Measurements from ENCODE around the gene IL6ST. TPM values are rescaled to one million over a fixed set of nuclear protein-coding genes. Genes with fewer than 3 reads are reported as not detected.

The IL6ST gene
- total RNA-seq, 4 donors from 2014 or later, result 384 to 561 (median 517) TPM

DNA sequence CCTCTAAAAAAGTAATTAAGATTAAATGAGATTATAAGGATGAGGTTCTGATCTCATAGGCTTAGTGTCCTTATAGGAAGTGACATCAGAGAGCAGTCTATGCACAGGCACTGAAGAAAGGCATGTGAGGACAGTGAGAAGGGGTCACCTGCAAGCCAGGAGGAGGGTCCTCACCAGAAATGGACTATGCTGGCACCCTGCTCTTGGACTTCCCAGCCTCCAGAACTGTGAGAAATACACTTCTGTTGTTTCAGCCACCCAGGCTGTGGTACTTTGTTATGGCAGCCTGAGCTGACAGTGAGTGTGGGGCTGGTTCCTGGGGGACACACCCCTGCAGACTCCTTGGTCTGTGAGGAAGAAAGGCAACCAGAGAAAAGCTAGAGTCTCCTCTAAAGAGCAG lies 34.7 kb upstream of the IL6ST start:
- no peaks in the 10 kb centered on the region for H3K4me1 ChIP-seq
- TF ChIP-seq POLR2AphosphoS5 (IDR thresholded peaks at IDR 0.05), result no peak
- H3K27me3 ChIP-seq, result no peaks in the 10 kb centered on the region
- DNase-seq (ENCODE audit: extremely low spot score), result no peak
- H3K36me3 ChIP-seq, result no peaks in the 10 kb centered on the region
- intact Hi-C loops (cut with DNase I), result no loop called here
- H3K9me3 ChIP-seq, result no peaks in the 10 kb centered on the region
- H3K4me3 ChIP-seq, result no peak overlapping the region
- no peak overlapping the region for H3K27ac ChIP-seq (replicated peaks in 1 of 4)

DNA sequence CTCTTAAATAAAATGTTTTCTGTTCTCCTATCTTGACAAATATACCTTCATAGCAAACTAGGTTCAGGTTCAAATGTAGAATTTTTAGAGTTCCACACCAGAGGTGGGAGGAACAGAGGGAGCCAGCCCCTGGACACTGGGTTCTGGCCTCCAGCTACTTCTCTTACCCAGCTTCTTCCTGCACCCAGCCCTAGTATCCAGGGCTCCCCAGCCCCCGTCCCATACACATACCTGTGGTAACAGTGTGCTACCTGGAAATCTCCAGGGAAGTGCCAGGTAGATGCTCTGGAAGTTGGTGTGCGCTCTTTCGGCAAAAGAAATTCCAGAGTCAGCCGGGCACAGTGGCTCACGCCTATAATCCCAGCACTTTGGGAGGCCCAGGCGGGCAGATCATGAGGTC lies 33.9 kb upstream of the IL6ST start:
- Histone ChIP-seq H3K36me3 (no peaks in the 10 kb centered on the region), H3K27me3 (no peaks in the 10 kb centered on the region), H3K27ac (replicated peaks in 1 of 4) (no peak overlapping the region), H3K4me1 (no peaks in the 10 kb centered on the region), H3K9me3 (no peaks in the 10 kb centered on the region), H3K4me3 (no peak overlapping the region)
- intact Hi-C loops (cut with DNase I), result no loop called here
- no peak for TF ChIP-seq EP300 (IDR thresholded peaks at IDR 0.05)
- TF ChIP-seq POLR2AphosphoS5 (IDR thresholded peaks at IDR 0.05), result no peak
- no peak for TF ChIP-seq POLR2A (IDR thresholded peaks at IDR 0.05; ENCODE audit: low read depth)
- TF ChIP-seq, protein P1, sequence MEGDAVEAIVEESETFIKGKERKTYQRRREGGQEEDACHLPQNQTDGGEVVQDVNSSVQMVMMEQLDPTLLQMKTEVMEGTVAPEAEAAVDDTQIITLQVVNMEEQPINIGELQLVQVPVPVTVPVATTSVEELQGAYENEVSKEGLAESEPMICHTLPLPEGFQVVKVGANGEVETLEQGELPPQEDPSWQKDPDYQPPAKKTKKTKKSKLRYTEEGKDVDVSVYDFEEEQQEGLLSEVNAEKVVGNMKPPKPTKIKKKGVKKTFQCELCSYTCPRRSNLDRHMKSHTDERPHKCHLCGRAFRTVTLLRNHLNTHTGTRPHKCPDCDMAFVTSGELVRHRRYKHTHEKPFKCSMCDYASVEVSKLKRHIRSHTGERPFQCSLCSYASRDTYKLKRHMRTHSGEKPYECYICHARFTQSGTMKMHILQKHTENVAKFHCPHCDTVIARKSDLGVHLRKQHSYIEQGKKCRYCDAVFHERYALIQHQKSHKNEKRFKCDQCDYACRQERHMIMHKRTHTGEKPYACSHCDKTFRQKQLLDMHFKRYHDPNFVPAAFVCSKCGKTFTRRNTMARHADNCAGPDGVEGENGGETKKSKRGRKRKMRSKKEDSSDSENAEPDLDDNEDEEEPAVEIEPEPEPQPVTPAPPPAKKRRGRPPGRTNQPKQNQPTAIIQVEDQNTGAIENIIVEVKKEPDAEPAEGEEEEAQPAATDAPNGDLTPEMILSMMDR (IDR thresholded peaks at IDR 0.05), result no peak
- 95% methylated on average over 6 of the region's 6 CpGs for WGBS
- DNase-seq (ENCODE audit: extremely low spot score), result peak; percentile 10

DNA sequence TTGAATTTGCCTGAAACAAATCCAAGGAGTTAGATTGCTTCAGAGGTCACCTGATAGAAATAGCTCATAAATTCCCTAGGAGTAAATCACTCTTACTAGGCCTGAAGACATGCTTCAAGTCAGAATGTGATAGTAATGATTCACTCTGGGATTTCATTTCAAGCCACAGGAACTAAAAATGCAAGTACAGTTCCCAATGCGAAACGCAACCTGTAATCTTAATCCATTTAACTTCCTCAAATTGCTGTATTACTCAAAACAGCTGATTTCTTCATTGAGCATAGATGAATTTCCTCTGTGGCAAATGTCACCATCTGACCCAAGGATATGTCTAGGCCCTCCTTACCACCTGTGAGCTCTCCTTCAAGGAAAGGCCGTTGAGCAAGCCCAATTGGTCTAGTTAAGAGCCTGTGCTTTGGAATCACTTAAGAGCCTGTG lies 32.1 kb upstream of the IL6ST start:
- TF ChIP-seq, protein P1 (IDR thresholded peaks at IDR 0.05), result no peak
- no peak for TF ChIP-seq EP300 (IDR thresholded peaks at IDR 0.05)
- no peak for TF ChIP-seq POLR2A (IDR thresholded peaks at IDR 0.05; ENCODE audit: low read depth)
- no peak for TF ChIP-seq POLR2AphosphoS5 (IDR thresholded peaks at IDR 0.05)
- Histone ChIP-seq H3K4me3 (no peak overlapping the region), H3K36me3 (no peaks in the 10 kb centered on the region), H3K4me1 (no peaks in the 10 kb centered on the region), H3K27ac (replicated peaks in 1 of 4) (no peak overlapping the region), H3K27me3 (no peaks in the 10 kb centered on the region), H3K9me3 (no peaks in the 10 kb centered on the region)
- intact Hi-C loops (cut with DNase I), result no loop called here
- WGBS, result 76% methylated on average over 3 of the region's 3 CpGs
- no peak for DNase-seq (ENCODE audit: extremely low spot score)

DNA sequence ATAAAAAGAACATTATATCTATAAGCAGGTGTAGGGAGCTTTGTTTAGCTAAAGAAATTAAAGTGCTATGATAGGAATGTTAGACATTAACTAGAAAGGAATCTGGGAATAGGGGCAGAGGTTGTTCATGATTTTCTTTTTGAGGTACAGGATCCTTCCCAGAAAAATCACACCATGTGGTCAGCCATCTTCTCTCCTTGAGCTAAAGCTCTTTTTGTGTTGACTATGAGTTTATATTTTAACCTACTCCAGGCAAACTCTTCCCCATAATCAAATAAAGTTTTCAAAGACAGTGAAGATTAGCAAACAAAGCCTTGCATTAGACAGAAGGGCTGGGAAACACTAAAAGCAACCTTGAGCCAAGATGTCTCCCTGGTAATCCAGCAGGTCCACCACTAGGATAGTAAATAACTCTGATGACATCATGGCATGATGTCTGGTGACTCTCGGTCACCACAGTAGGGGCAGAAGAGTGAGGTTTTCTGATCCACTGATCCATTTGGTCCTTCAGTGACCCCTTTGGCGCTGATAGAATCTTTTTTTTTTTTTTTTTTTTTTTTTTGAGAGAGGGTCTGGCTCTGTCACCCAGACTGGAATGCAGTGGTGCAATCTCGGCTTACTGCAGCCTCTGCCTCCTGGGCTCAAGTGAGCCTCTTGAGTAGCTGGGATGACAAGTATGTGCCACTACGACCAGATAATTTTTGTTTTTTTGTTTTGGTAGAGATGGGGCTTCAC lies 30.6 kb upstream of the IL6ST start:
- H3K9me3 ChIP-seq, result no peaks in the 10 kb centered on the region
- intact Hi-C loops (cut with DNase I), result no loop called here
- H3K4me1 ChIP-seq, result no peaks in the 10 kb centered on the region
- no peak for DNase-seq (ENCODE audit: extremely low spot score)
- 84% methylated on average over 4 of the region's 4 CpGs for WGBS
- no peaks in the 10 kb centered on the region for H3K27me3 ChIP-seq
- no peak overlapping the region for H3K4me3 ChIP-seq
- H3K36me3 ChIP-seq, result no peaks in the 10 kb centered on the region
- no peak overlapping the region for H3K27ac ChIP-seq (replicated peaks in 1 of 4)
- TF ChIP-seq POLR2AphosphoS5 (IDR thresholded peaks at IDR 0.05), result no peak
- no peak for TF ChIP-seq EP300 (IDR thresholded peaks at IDR 0.05)
- TF ChIP-seq, protein P1 (IDR thresholded peaks at IDR 0.05), result no peak
- no peak for TF ChIP-seq POLR2A (IDR thresholded peaks at IDR 0.05; ENCODE audit: low read depth)

DNA sequence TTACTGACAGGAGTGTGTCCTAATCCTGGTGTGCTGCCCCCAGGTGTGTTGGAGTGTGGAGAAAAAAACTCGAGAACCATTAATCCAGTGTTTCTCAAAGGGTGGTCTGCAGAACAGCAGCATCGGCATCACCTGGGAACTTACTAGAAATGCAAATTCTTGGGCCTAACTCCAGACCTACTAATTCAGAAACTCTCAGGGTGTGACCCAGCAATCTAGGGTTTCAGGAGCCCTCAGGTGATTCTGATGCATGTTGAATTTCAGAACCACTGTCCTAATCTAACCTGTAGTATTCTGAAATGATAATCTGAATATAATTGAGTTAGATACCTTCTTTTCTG lies 30.0 kb upstream of the IL6ST start:
- intact Hi-C loops (cut with DNase I), result no loop called here
- no peak for TF ChIP-seq EP300 (IDR thresholded peaks at IDR 0.05)
- TF ChIP-seq, protein P1 (IDR thresholded peaks at IDR 0.05), result no peak
- TF ChIP-seq POLR2AphosphoS5 (IDR thresholded peaks at IDR 0.05), result no peak
- no peak for TF ChIP-seq POLR2A (IDR thresholded peaks at IDR 0.05; ENCODE audit: low read depth)
- DNase-seq (ENCODE audit: extremely low spot score), result no peak
- Histone ChIP-seq H3K4me3 (no peak overlapping the region), H3K27ac (replicated peaks in 1 of 4) (no peak overlapping the region), H3K27me3 (no peaks in the 10 kb centered on the region), H3K36me3 (no peaks in the 10 kb centered on the region), H3K9me3 (no peaks in the 10 kb centered on the region), H3K4me1 (no peaks in the 10 kb centered on the region)
- 95% methylated on average over 2 of the region's 2 CpGs for WGBS
